Activated CD4-positive, alpha-beta T cell treated with anti-CD3 and anti-CD28 coated beads for 36 hours (primary cell): ENCODE results near the gene CHML. TPM values are rescaled to one million over a fixed set of nuclear protein-coding genes. Genes with fewer than 3 reads are reported as not detected.

ENCODE experiments used
- ATAC-seq: fragments of 200-7000 bp; cut with Tn5 transposase; one replicate; pipeline ENCODE4 v1.10.0; 2021; ENCODE audit warnings: mild to moderate bottlenecking, moderate library complexity
- CTCF ChIA-PET: fragments of 350-600 bp; sonication (Branson Sonifier 250); formaldehyde crosslinking; loops from one replicate; lab custom pipeline; 2021; ENCODE audit warnings: antibody characterized with exemption; lab: Charles Lee
- POLR2A ChIA-PET: fragments of 350-600 bp; sonication (Branson Sonifier 250); formaldehyde crosslinking; loops from one replicate; lab custom pipeline; 2021; ENCODE audit warnings: antibody characterized with exemption, inconsistent platforms; lab: Charles Lee
- DNase-seq: peaks from one replicate; pipeline ENCODE4 v3.0.0-alpha.2; 2020
- H3K27ac Mint-ChIP-seq: one replicate; pipeline ENCODE4 v1.8.0; 2021; ENCODE audit warnings: mixed read lengths
- H3K27me3 Mint-ChIP-seq: one replicate; pipeline ENCODE4 v1.8.0; 2021; ENCODE audit warnings: mixed read lengths
- H3K36me3 Mint-ChIP-seq: one replicate; pipeline ENCODE4 v1.8.0; 2021; ENCODE audit warnings: low read depth, mixed read lengths
- H3K4me1 Mint-ChIP-seq: one replicate; pipeline ENCODE4 v1.8.0; 2021; ENCODE audit warnings: mixed read lengths
- H3K4me3 Mint-ChIP-seq: one replicate; pipeline ENCODE4 v1.8.0; 2021; ENCODE audit warnings: mild to moderate bottlenecking, moderate library complexity, mixed read lengths
- H3K9me3 Mint-ChIP-seq: one replicate; pipeline ENCODE4 v1.8.0; 2021; ENCODE audit warnings: low read depth, mixed read lengths
- intact Hi-C, 2 experiments: fragments of 100-400 bp; cut with DNase I in 1 of 2; cut with micrococcal nuclease in 1 of 2; formaldehyde crosslinking; loops; one replicate each; pipeline versions ENCODE4 v1.14.2 to v1.15.1; 2022 to 2024; cut with DNase I, micrococcal nuclease
- total RNA-seq, 2 experiments: library from RNA; stranded (reverse); gene quantifications; one replicate each; pipeline ENCODE4 v1.2.3, GENCODE V29; 2021

The CHML gene
- total RNA-seq, 2 experiments from 2014 or later: 13.4 to 16.5 TPM

DNA sequence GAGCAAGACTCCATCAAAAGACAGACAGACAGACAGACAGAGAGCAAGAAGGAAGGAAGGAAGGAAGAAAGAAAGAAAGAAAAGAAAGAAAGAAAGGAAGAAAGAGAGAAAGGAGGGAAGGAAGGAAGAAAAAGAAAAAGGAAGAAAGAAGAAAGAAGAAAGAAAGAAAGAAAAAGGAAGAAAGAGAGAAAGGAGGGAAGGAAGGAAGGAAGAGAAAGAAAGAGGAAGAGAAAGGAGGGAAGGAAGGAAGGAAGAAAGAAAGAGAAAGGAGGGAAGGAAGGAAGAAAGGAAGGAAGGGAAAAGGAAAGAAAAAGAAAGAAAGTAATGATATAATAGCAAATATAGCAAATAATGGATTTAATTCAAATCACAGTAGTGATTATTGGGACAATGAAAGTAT, 32.7 kb downstream of the CHML start:
- peaks cover 10% of the 10 kb centered on the region for H3K36me3 Mint-ChIP-seq
- DNase-seq: no peak
- no peaks in the 10 kb centered on the region for H3K27me3 Mint-ChIP-seq
- H3K9me3 Mint-ChIP-seq: no peaks in the 10 kb centered on the region
- intact Hi-C loops: no loop called here
- ChIA-PET CTCF (no interaction called here), POLR2A (no interaction called here)
- no peak overlapping the region for H3K27ac Mint-ChIP-seq
- no peak overlapping the region for H3K4me3 Mint-ChIP-seq
- no peak for ATAC-seq
- H3K4me1 Mint-ChIP-seq: peaks cover 22% of the 10 kb centered on the region

DNA sequence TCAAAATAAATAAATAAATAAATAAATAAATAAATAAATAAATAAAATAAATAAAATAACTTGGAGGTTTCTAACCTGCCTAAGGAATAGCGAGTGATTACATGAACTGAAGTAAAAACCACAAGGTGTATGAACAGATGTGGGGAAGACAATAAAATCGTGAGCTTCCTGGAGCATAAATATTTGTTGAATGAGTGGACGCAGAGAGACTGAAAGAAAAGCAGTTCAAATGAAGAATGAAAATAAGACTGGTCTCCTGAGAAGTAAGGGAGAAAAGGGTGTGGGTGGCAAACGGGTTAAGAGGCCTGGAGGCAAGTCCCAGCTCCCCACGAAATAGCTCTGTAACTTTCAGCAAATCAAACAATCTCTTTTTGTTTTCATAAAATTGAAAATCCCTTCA, 33.6 kb downstream of the CHML start:
- H3K4me1 Mint-ChIP-seq: peaks cover 22% of the 10 kb centered on the region
- intact Hi-C loops: no loop called here
- H3K4me3 Mint-ChIP-seq: no peak overlapping the region
- DNase-seq (no peak), ATAC-seq (no peak)
- H3K9me3 Mint-ChIP-seq: no peaks in the 10 kb centered on the region
- POLR2A ChIA-PET: no interaction called here
- CTCF ChIA-PET: interaction anchor here (0.7 kb wide), 2 partner anchors 53 to 108 kb away, joined by 3 to 4 read pairs; no protein-coding TSS in a partner anchor
- H3K27me3 Mint-ChIP-seq: no peaks in the 10 kb centered on the region
- no peak overlapping the region for H3K27ac Mint-ChIP-seq
- peaks cover 18% of the 10 kb centered on the region for H3K36me3 Mint-ChIP-seq

DNA sequence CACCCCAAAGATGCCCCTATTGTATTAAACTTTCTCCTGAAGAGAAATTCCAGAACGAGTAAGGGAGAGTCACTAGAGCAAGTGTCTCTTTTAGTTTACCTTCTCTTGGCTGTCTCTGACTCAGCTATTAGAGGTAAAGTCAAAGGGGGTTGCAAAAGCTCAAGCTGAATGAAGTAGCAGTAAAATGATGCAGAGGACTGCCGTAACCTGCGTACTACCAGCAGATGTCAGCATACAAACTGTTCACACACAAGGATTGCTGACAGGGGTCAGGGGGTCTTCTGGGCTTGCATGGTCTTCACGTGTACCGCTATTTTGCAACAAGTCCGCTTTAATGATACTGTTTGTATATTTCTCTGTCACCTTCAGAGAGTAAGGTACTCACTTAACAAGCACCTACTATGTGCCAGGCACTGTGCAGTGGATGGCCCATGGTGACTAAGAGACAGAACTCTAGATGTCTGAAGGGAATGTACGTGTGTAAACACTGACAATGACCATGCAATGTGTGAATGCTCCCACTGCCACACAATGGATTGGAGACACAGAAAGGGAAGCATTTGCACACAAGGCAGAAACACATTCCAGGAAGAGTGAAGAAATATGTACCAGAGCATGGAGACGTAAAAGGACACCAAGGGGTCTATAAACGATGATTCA, 34.9 kb downstream of the CHML start:
- ChIA-PET CTCF (interaction anchor here (0.8 kb wide), 1 partner anchor 21 kb away, joined by 3 read pairs; no protein-coding TSS in a partner anchor), POLR2A (interaction anchor here (0.7 kb wide), 1 partner anchor 86 kb away, joined by 3 read pairs; the partner anchor contains the start of gene FH)
- DNase-seq: no peak
- no peak for ATAC-seq
- Mint-ChIP-seq H3K27me3 (no peaks in the 10 kb centered on the region), H3K4me1 (peaks cover 31% of the 10 kb centered on the region), H3K27ac (no peak overlapping the region), H3K36me3 (peaks cover 21% of the 10 kb centered on the region), H3K9me3 (no peaks in the 10 kb centered on the region), H3K4me3 (no peak overlapping the region)
- intact Hi-C loops: no loop called here

DNA sequence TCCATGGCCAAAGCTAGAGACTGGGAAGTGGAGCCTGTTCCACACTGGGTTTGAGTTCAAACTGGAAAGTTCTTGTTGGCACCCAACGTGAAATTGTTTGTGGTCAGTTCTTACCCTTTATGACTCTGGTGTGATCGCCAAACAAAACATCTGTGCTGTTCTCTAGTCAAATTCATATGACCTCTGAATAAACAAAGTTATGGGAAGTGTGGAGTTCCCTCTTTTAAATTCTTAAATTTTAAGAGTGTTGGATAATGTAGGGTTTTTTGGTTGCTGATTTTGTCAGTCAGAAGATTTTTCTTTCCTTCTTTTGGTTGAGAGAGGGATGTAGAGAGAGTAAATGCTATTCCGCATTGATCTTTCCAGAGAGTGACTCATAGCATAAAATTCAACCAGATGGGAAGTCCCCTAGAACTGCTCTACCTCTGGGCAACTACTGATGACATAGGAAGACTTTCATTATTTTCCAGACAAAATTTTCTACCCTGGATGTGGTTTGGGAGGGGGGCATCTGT, 36.4 kb downstream of the CHML start:
- intact Hi-C loops: no loop called here
- ChIA-PET CTCF (interaction anchor here (0.6 to 1.1 kb wide), 3 partner anchors 17 to 391 kb away, joined by 3 read pairs; no protein-coding TSS in a partner anchor), POLR2A (no interaction called here)
- no peaks in the 10 kb centered on the region for H3K27me3 Mint-ChIP-seq
- peaks cover 21% of the 10 kb centered on the region for H3K36me3 Mint-ChIP-seq
- H3K9me3 Mint-ChIP-seq: no peaks in the 10 kb centered on the region
- DNase-seq (no peak), ATAC-seq (no peak)
- H3K4me3 Mint-ChIP-seq: no peak overlapping the region
- H3K27ac Mint-ChIP-seq: no peak overlapping the region
- H3K4me1 Mint-ChIP-seq: peaks cover 31% of the 10 kb centered on the region

DNA sequence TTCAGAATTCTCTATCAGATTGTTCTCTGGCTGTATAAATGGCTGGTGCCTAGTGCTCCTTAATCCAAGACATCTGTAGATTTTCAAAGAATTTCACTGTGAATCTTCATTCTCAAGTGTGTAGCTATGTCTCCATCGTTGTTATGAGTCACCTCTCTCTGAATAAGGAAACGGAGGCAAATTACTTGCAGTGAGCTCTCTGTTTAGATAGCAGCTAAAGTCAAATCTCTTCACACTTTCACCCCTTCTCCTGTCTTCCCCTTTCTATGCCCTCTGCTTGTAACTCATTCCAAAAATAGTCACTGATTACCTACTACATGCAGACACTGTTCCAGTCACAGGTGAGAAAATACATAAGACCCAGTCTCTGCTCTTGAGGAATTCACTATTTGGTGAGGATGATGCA, 39.7 kb downstream of the CHML start:
- ATAC-seq (peak; percentile 79), DNase-seq (no peak)
- Mint-ChIP-seq H3K4me3 (no peak overlapping the region), H3K27me3 (no peaks in the 10 kb centered on the region), H3K36me3 (peaks cover 19% of the 10 kb centered on the region), H3K4me1 (peaks cover 25% of the 10 kb centered on the region), H3K27ac (peak overlapping the region; percentile 9), H3K9me3 (no peaks in the 10 kb centered on the region)
- intact Hi-C loops: no loop called here
- CTCF ChIA-PET: interaction anchor here (0.7 to 0.8 kb wide), 2 partner anchors 11 to 70 kb away, joined by 3 to 5 read pairs; no protein-coding TSS in a partner anchor
- POLR2A ChIA-PET: interaction anchor here (0.7 kb wide), 1 partner anchor 15 kb away, joined by 4 read pairs; no protein-coding TSS in a partner anchor

DNA sequence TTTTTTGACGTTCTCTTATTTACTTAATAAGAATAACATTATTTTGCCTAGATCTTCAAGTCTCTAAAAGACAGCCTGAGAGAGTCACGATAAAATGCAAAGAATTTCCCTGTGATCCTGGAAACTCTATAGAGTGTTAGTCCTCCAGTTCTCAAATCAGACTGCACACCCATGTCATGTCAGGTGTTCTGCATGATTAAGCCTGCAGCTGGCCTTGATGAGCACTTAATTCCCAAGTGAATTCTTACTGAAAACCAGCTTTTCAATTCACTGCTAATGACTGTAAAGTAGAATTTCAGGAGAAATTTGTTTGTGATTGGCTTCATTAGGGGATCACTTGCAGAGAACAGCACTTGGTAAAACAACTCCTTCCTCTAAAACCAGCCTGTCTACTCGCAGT, 41.9 kb downstream of the CHML start:
- ChIA-PET POLR2A (no interaction called here), CTCF (no interaction called here)
- DNase-seq (no peak), ATAC-seq (no peak)
- Mint-ChIP-seq H3K9me3 (no peaks in the 10 kb centered on the region), H3K4me3 (no peak overlapping the region), H3K4me1 (peaks cover 19% of the 10 kb centered on the region), H3K27ac (no peak overlapping the region), H3K27me3 (no peaks in the 10 kb centered on the region), H3K36me3 (peaks cover 23% of the 10 kb centered on the region)
- intact Hi-C loops: no loop called here

DNA sequence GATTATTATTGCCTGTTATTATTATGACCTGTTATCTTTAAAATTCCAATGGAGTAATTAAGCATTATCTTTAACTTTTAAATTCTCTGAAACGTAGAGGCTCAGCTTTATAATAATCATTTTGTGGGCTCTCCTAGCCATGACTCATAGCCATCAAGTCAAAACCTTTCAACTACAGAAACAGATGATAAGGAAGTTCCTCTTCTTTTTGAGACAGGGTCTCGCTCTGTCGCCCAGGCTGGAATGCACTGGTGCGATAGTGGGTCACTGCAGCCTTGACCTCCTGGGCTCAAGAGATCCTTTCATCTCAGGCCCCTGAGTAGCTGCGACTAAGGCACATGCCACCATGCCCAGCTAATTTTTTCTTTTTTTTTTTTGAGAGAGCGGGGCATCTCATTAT, 43.5 kb downstream of the CHML start:
- Mint-ChIP-seq H3K27ac (no peak overlapping the region), H3K36me3 (peaks cover 13% of the 10 kb centered on the region), H3K9me3 (no peaks in the 10 kb centered on the region), H3K4me1 (peaks cover 33% of the 10 kb centered on the region), H3K4me3 (no peak overlapping the region), H3K27me3 (no peaks in the 10 kb centered on the region)
- CTCF ChIA-PET: interaction anchor here (0.9 to 1.6 kb wide), 2 partner anchors 221 to 270 kb away, joined by 3 to 4 read pairs; no protein-coding TSS in a partner anchor
- ATAC-seq: no peak
- DNase-seq: no peak
- POLR2A ChIA-PET: interaction anchor here (0.6 kb wide), 1 partner anchor 877 kb away, joined by 3 read pairs; no protein-coding TSS in a partner anchor
- intact Hi-C loops: no loop called here

GRCh38 chr1:241593186-241593585, 47.0 kb downstream of the CHML start:
- ChIA-PET CTCF (interaction anchor here (1.4 kb wide), 1 partner anchor 34 kb away, joined by 3 read pairs; no protein-coding TSS in a partner anchor), POLR2A (no interaction called here)
- H3K4me1 Mint-ChIP-seq: peaks cover 34% of the 10 kb centered on the region
- peaks cover 9% of the 10 kb centered on the region for H3K36me3 Mint-ChIP-seq
- H3K27ac Mint-ChIP-seq: peak overlapping the region; percentile 60
- H3K9me3 Mint-ChIP-seq: no peaks in the 10 kb centered on the region
- DNase-seq: no peak
- intact Hi-C loops: loop anchor here in 1 of 2 experiments (2.0 kb wide), 1 partner anchor 40 kb away; no protein-coding TSS in a partner anchor
- H3K27me3 Mint-ChIP-seq: no peaks in the 10 kb centered on the region
- no peak overlapping the region for H3K4me3 Mint-ChIP-seq
- no peak for ATAC-seq

- Mint-ChIP-seq H3K4me1 (peaks cover 34% of the 10 kb centered on the region), H3K36me3 (peaks cover 9% of the 10 kb centered on the region), H3K9me3 (no peaks in the 10 kb centered on the region), H3K27ac (peak overlapping the region; percentile 85), H3K4me3 (no peak overlapping the region), H3K27me3 (no peaks in the 10 kb centered on the region)
- intact Hi-C loops: loop anchor here (1.0 to 2.0 kb wide), 5 partner anchors 40 to 85 kb away; partner anchors contain the start of gene KMO (in 1 of the 2)
- CTCF ChIA-PET: interaction anchor here (1.0 to 2.0 kb wide), 2 partner anchors 16 to 18 kb away, joined by 3 to 8 read pairs; no protein-coding TSS in a partner anchor
- DNase-seq (no peak), ATAC-seq (peak; percentile 99)
- POLR2A ChIA-PET: no interaction called here
These were observed 47.8 kb downstream of the CHML start for GRCh38 chr1:241592273-241592958.

DNA sequence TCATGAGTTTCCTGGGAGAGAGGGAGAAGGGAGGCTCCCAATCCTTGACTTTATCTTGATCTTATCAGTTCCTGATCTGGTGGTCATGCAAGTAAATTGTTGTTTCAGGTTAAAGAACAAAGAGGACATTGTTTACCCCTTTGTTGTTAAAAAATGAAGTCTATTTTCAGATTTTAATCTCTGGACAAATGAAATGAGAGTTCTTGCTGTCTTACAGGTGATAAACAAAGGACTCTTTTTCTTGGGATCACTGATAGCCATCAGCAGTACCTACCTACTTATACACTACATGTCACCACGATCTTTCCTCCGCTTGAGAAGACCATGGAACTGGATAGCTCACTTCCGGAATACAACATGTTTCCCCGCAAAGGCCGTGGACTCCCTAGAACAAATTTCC, 48.4 kb downstream of the CHML start:
- H3K4me3 Mint-ChIP-seq: no peak overlapping the region
- H3K27ac Mint-ChIP-seq: peak overlapping the region; percentile 85
- H3K4me1 Mint-ChIP-seq: peaks cover 34% of the 10 kb centered on the region
- intact Hi-C loops: loop anchor here (1.0 to 2.0 kb wide), 5 partner anchors 39 to 86 kb away; partner anchors contain the start of gene KMO (in 1 of the 2)
- peaks cover 9% of the 10 kb centered on the region for H3K36me3 Mint-ChIP-seq
- H3K27me3 Mint-ChIP-seq: no peaks in the 10 kb centered on the region
- H3K9me3 Mint-ChIP-seq: no peaks in the 10 kb centered on the region
- ATAC-seq (no peak), DNase-seq (no peak)
- ChIA-PET POLR2A (no interaction called here), CTCF (interaction anchor here (1.0 to 2.2 kb wide), 3 partner anchors 17 to 41 kb away, joined by 3 to 8 read pairs (median 6); no protein-coding TSS in a partner anchor)

DNA sequence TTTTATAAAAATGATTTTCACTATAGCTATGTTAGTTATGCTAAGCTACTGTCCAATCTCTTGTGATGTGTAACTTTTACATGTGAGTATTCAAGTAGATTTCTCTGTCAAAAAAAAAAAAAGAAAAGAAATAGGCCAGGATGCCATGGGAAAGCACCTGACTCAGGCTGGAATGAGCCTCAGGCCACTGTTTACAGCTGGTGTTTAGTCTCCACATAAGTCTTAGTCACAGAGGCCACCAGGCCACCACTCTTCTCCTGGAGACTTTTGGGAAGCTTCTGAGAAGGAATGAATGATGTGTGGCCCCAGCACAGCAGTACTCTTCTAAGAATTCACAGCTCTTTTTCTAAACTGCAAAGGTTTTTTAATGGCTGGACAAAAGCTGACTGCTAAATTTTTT, 48.9 kb downstream of the CHML start:
- ChIA-PET POLR2A (no interaction called here), CTCF (interaction anchor here (0.6 to 2.2 kb wide), 4 partner anchors 19 to 61 kb away, joined by 3 to 8 read pairs (median 4); no protein-coding TSS in a partner anchor)
- intact Hi-C loops: no loop called here
- no peak overlapping the region for H3K4me3 Mint-ChIP-seq
- H3K4me1 Mint-ChIP-seq: peaks cover 34% of the 10 kb centered on the region
- ATAC-seq (no peak), DNase-seq (peak; percentile 22)
- no peaks in the 10 kb centered on the region for H3K9me3 Mint-ChIP-seq
- H3K27ac Mint-ChIP-seq: peak overlapping the region; percentile 85
- no peaks in the 10 kb centered on the region for H3K27me3 Mint-ChIP-seq
- peaks cover 9% of the 10 kb centered on the region for H3K36me3 Mint-ChIP-seq
